SK-N-SH (cell line): ENCODE measurements around the gene NANOS3. TPM values are rescaled to one million over a fixed set of nuclear protein-coding genes. Genes with fewer than 3 reads are reported as not detected.

Experiments used
- CTCF ChIA-PET: fragments of 300-600, 350-600 bp; formaldehyde crosslinking; extraction: SDS; loops from one replicate; lab custom pipeline; 2021; lab: Yijun Ruan, JAX
- POLR2A ChIA-PET: fragments of 350-600 bp; sonication (Branson Sonifier 250); formaldehyde crosslinking; extraction: SDS; loops from one replicate; lab custom pipeline; 2020; ENCODE audit warnings: antibody characterized with exemption, inconsistent platforms; lab: Yijun Ruan, JAX
- DNase-seq: peaks from one replicate; pipeline ENCODE4 v3.0.0; 2012
- H2AFZ ChIP-seq: fragments of 200-600 bp; sonication (generic); 2 replicates; pipeline ENCODE4 v1.8.1; 2016; ENCODE audit warnings: antibody characterized with exemption, mild to moderate bottlenecking, low read depth
- H3F3A ChIP-seq: fragments of 200-600 bp; sonication (generic); replicated peaks from 2 replicates; pipeline ENCODE3; 2016; ENCODE audit warnings: antibody characterized with exemption, mild to moderate bottlenecking; ENCODE audit not compliant: insufficient read depth
- H3K27ac ChIP-seq, 2 experiments: fragments of 200-500 bp in 1 of 2; fragments of 200-600 bp in 1 of 2; sonication (Bioruptor generic) in 1 of 2; sonication (generic), shearing (Covaris generic) in 1 of 2; 2 replicates each; pipeline versions ENCODE4 v1.5.1 to v1.6.1; 2014 to 2016; ENCODE audit warnings: low read depth in 2 of 2, inconsistent platforms in 1 of 2, low read length in 1 of 2, mild to moderate bottlenecking in 1 of 2, mixed read lengths in 1 of 2
- H3K27me3 ChIP-seq: fragments of 200-600 bp; sonication (generic), shearing (Covaris generic); 2 replicates; pipeline ENCODE4 v1.6.1; 2016; ENCODE audit warnings: mixed run types; ENCODE audit not compliant: insufficient read depth
- H3K36me3 ChIP-seq, 2 experiments: fragments of 200-500 bp in 1 of 2; fragments of 200-600 bp in 1 of 2; sonication (Bioruptor generic) in 1 of 2; sonication (generic) in 1 of 2; replicated peaks in 1 of 2; 2 replicates each; pipeline versions ENCODE3 to v1.5.1; 2014 to 2016; ENCODE audit warnings: low read length in 1 of 2, mild to moderate bottlenecking in 1 of 2; ENCODE audit not compliant: insufficient read depth in 2 of 2, control insufficient read depth in 1 of 2
- H3K4me1 ChIP-seq, 2 experiments: fragments of 200-500 bp in 1 of 2; fragments of 200-600 bp in 1 of 2; sonication (Bioruptor generic) in 1 of 2; sonication (generic), shearing (Covaris generic) in 1 of 2; 2 replicates each; pipeline versions ENCODE4 v1.5.1 to v1.6.1; 2014 to 2016; ENCODE audit warnings: low read depth in 1 of 2, low read length in 1 of 2, mixed run types in 1 of 2; ENCODE audit not compliant: insufficient read depth in 2 of 2, control insufficient read depth in 1 of 2
- H3K4me2 ChIP-seq: fragments of 200-600 bp; sonication (generic), shearing (Covaris generic); 2 replicates; pipeline ENCODE4 v1.6.1; 2017; ENCODE audit warnings: mixed run types
- H3K4me3 ChIP-seq, 2 experiments: fragments of 200-500 bp in 1 of 2; fragments of 200-600 bp in 1 of 2; sonication (Bioruptor generic) in 1 of 2; sonication (generic), shearing (Covaris generic) in 1 of 2; 2 replicates each; pipeline versions ENCODE4 v1.5.1 to v1.8.1; 2014 to 2016; ENCODE audit warnings: low read depth in 2 of 2, inconsistent platforms in 1 of 2, low read length in 1 of 2, mild to moderate bottlenecking in 1 of 2, mixed read lengths in 1 of 2, moderate library complexity in 1 of 2
- H3K79me2 ChIP-seq: fragments of 200-600 bp; sonication (generic); 2 replicates; pipeline ENCODE4 v1.8.1; 2017; ENCODE audit warnings: mild to moderate bottlenecking; ENCODE audit not compliant: insufficient read depth
- H3K9ac ChIP-seq: fragments of 200-600 bp; sonication (generic); 2 replicates; pipeline ENCODE4 v1.6.1; 2017; ENCODE audit warnings: mixed run types
- H3K9me2 ChIP-seq: fragments of 200-600 bp; sonication (generic); 2 replicates; pipeline ENCODE4 v1.6.1; 2017; ENCODE audit warnings: mixed run types
- H3K9me3 ChIP-seq: fragments of 200-600 bp; sonication (generic); 2 replicates; pipeline ENCODE4 v1.6.1; 2017; ENCODE audit warnings: mixed run types, mild to moderate bottlenecking, moderate library complexity
- H4K20me1 ChIP-seq: fragments of 200-600 bp; sonication (generic); 2 replicates; pipeline ENCODE4 v1.6.1; 2017; ENCODE audit warnings: mild to moderate bottlenecking, mixed run types; ENCODE audit not compliant: insufficient read depth
- EZH2phosphoT487 ChIP-seq: fragments of 200-600 bp; sonication (generic); IDR thresholded peaks from 2 replicates; pipeline ENCODE4 v1.6.1; 2017; ENCODE audit warnings: low read depth, mixed run types, mild to moderate bottlenecking, antibody characterized with exemption, moderate library complexity, borderline replicate concordance
- FOSL2 ChIP-seq: IDR thresholded peaks from 2 replicates; pipeline ENCODE4 v1.4.0; 2012; ENCODE audit warnings: low read depth, mild to moderate bottlenecking, moderate library complexity, borderline replicate concordance
- IRF3 ChIP-seq: fragments of 150-350 bp; IDR thresholded peaks from 2 replicates; pipeline ENCODE4 v1.6.1; 2016; ENCODE audit warnings: mild to moderate bottlenecking, low read depth, low read length
- PBX3 ChIP-seq: IDR thresholded peaks from 2 replicates; pipeline ENCODE4; 2012
- RCOR1 ChIP-seq: fragments of 150-350 bp; IDR thresholded peaks from 2 replicates; pipeline ENCODE4 v1.6.1; 2017; ENCODE audit warnings: antibody characterized with exemption, low read length
- REST ChIP-seq: IDR thresholded peaks from 2 replicates; pipeline ENCODE4 v1.6.1; 2012; ENCODE audit warnings: mild to moderate bottlenecking, low read depth, low read length, moderate library complexity
- RXRA ChIP-seq: IDR thresholded peaks from 2 replicates; pipeline ENCODE4 v1.4.0; 2012; ENCODE audit warnings: low read depth, mild to moderate bottlenecking, borderline replicate concordance
- SMC3 ChIP-seq: IDR thresholded peaks from 2 replicates; pipeline ENCODE4 v1.6.1; 2012; ENCODE audit warnings: low read depth, low read length, improper control_type of control experiment
- TEAD4 ChIP-seq: IDR thresholded peaks from 2 replicates; pipeline ENCODE4 v1.4.0; 2012; ENCODE audit warnings: mild to moderate bottlenecking, borderline replicate concordance; ENCODE audit not compliant: insufficient read depth
- ZBTB33 ChIP-seq: IDR thresholded peaks from 2 replicates; pipeline ENCODE4 v1.4.0; 2012; ENCODE audit warnings: low read depth, borderline replicate concordance
- WGBS: methylation state at CpG from one replicate; pipeline ENCODE4 v1.1.6; 2017; ENCODE audit warnings: low lambda C conversion rate; 5-methylcytosine and 5-hydroxymethylcytosine counted together
- polyA plus RNA-seq, 3 experiments: library from polyadenylated mRNA; depleted of rRNA; stranded (reverse); fragments of >200 nt; gene quantifications; 2 replicates each; pipeline ENCODE4 v1.2.3, GENCODE V29; 2012

Gene NANOS3
- polyA plus RNA-seq, 1 of the 3 experiments (the other 2 are of a cell fraction): 0.53 TPM

- TF ChIP-seq ZBTB33 (no peak), IRF3 (no peak), TEAD4 (no peak)
Measured at GRCh38 chr19:13888281-13888680, 11.3 kb downstream of the NANOS3 start (continued).

GRCh38 chr19:13890136-13890535 lies 13.2 kb downstream of the NANOS3 start:
- H3K4me3 ChIP-seq: no peak overlapping the region
- peaks cover 0 to 2% of the 10 kb centered on the region in 2 experiments; a peak in 1 of 4 replicates for H3K4me1 ChIP-seq
- DNase-seq: no peak
- CTCF ChIA-PET: interaction anchor here (0.6 to 2.0 kb wide), 2 partner anchors 10 to 182 kb away, joined by 3 to 6 read pairs; partner anchors contain the start of gene MISP3
- no peaks in the 10 kb centered on the region for H3K79me2 ChIP-seq
- TF ChIP-seq RXRA: no peak
- TF ChIP-seq ZBTB33: no peak
- no peak for TF ChIP-seq SMC3
- TF ChIP-seq RCOR1: no peak
- no peaks in the 10 kb centered on the region for H4K20me1 ChIP-seq
- POLR2A ChIA-PET: no interaction called here
- H3K9ac ChIP-seq: no peak overlapping the region
- no peaks in the 10 kb centered on the region for H3F3A ChIP-seq
- no peak overlapping the region for H3K4me2 ChIP-seq
- H3K9me2 ChIP-seq: no peaks in the 10 kb centered on the region
- no peaks in the 10 kb centered on the region for H3K9me3 ChIP-seq
- H2AFZ ChIP-seq: no peak overlapping the region
- no peak overlapping the region for H3K27ac ChIP-seq
- H3K36me3 ChIP-seq: no peaks in the 10 kb centered on the region
- 96% methylated on average over 12 of the region's 13 CpGs for WGBS
- H3K27me3 ChIP-seq: no peaks in the 10 kb centered on the region

- H3K27me3 ChIP-seq: no peaks in the 10 kb centered on the region
- CTCF ChIA-PET: interaction anchor here (0.6 to 3.8 kb wide), 3 partner anchors 12 to 23 kb away, joined by 3 to 11 read pairs (median 3); no protein-coding TSS in a partner anchor
- no peak for DNase-seq
- H3F3A ChIP-seq: no peaks in the 10 kb centered on the region
- no peak overlapping the region for H2AFZ ChIP-seq
- H3K9ac ChIP-seq: no peak overlapping the region
- POLR2A ChIA-PET: no interaction called here
- WGBS: 78% methylated on average over 9 of the region's 9 CpGs
- H3K9me2 ChIP-seq: no peaks in the 10 kb centered on the region
- H3K9me3 ChIP-seq: no peaks in the 10 kb centered on the region
- H3K79me2 ChIP-seq: no peaks in the 10 kb centered on the region
- H3K36me3 ChIP-seq: no peaks in the 10 kb centered on the region
- no peak overlapping the region for H3K27ac ChIP-seq
- no peak overlapping the region for H3K4me3 ChIP-seq
- no peaks in the 10 kb centered on the region for H4K20me1 ChIP-seq
- no peaks in the 10 kb centered on the region for H3K4me1 ChIP-seq
- H3K4me2 ChIP-seq: no peak overlapping the region
- no peak for TF ChIP-seq FOSL2
- TF ChIP-seq TEAD4: no peak
- TF ChIP-seq PBX3: no peak
- no peak for TF ChIP-seq EZH2phosphoT487
- TF ChIP-seq REST: no peak
- TF ChIP-seq ZBTB33: no peak
Measured at GRCh38 chr19:13892870-13893269, 15.9 kb downstream of the NANOS3 start.
